HCT116 (cell line): Measurements from ENCODE around the gene PPP1R11. TPM values are rescaled to one million over a fixed set of nuclear protein-coding genes. Genes with fewer than 3 reads are reported as not detected.

ENCODE experiments used
- ATAC-seq: fragments of 200-7000 bp; cut with Tn5 transposase; 2 replicates; pipeline ENCODE4 v1.9.1; 2020; ENCODE audit warnings: mild to moderate bottlenecking, moderate library complexity
- BruUV-seq: library from RNA; stranded (reverse); fragments of 400-500 nt; replicated peaks from 2 replicates; lab custom pipeline; 2021; lab: Mats Ljungman, UMichigan
- CTCF ChIA-PET: fragments of 300-600 bp; sonication (Branson Sonifier 250); formaldehyde crosslinking; loops from one replicate; lab custom pipeline; 2021; ENCODE audit warnings: antibody characterized with exemption; lab: Charles Lee
- POLR2A ChIA-PET: fragments of 300-600, 350-600 bp; sonication (Branson Sonifier 250); formaldehyde crosslinking; loops from one replicate; lab custom pipeline; 2021; ENCODE audit warnings: antibody characterized with exemption; lab: Charles Lee
- RAD21 ChIA-PET, 2 experiments: fragments of 300-600 bp; sonication (Branson Sonifier 250); formaldehyde crosslinking; loops; one replicate each; lab custom pipeline; 2023; ENCODE audit warnings: low total read pairs in 2 of 2; ENCODE audit not compliant: uncharacterized antibody in 2 of 2, unreplicated experiment in 2 of 2, low non-redundant PET in 1 of 2; lab: Charles Lee
- DNase-seq: peaks from one replicate; pipeline ENCODE4 v3.0.0-alpha.2; 2010; ENCODE audit warnings: low read depth, low spot score
- H2AFZ ChIP-seq: fragments of 200-600 bp; shearing (Covaris generic), sonication (generic); 2 replicates; pipeline ENCODE4 v1.6.1; 2017; ENCODE audit warnings: low read depth, mixed run types, mixed read lengths, antibody characterized with exemption, low read length; ENCODE audit not compliant: poor library complexity, severe bottlenecking
- H3K27ac ChIP-seq: 2 replicates; pipeline ENCODE4 v1.5.1; 2012; ENCODE audit warnings: low read depth, low read length
- H3K27me3 ChIP-seq: fragments of 200-600 bp; sonication (generic); 2 replicates; pipeline ENCODE4 v1.6.1; 2016; ENCODE audit warnings: mixed run types, low read length, mixed read lengths; ENCODE audit not compliant: insufficient read depth
- H3K36me3 ChIP-seq, 2 experiments: fragments of 200-500 bp in 1 of 2; fragments of 200-600 bp in 1 of 2; sonication (Bioruptor generic) in 1 of 2; sonication (generic) in 1 of 2; 2 replicates each; pipeline versions ENCODE4 v1.5.1 to v1.6.1; 2014 to 2016; ENCODE audit warnings: low read length in 2 of 2, inconsistent platforms in 1 of 2, mixed read lengths in 1 of 2, mixed run types in 1 of 2; ENCODE audit not compliant: insufficient read depth in 2 of 2, control insufficient read depth in 1 of 2
- H3K4me1 ChIP-seq, 2 experiments: fragments of 200-600 bp in 1 of 2; sonication (generic) in 1 of 2; 2 replicates each; pipeline versions ENCODE4 v1.5.1 to v1.6.1; 2012 to 2017; ENCODE audit warnings: low read length in 2 of 2, inconsistent platforms in 1 of 2, mild to moderate bottlenecking in 1 of 2, mixed read lengths in 1 of 2, mixed run types in 1 of 2, moderate library complexity in 1 of 2; ENCODE audit not compliant: insufficient read depth in 2 of 2, control insufficient read depth in 1 of 2
- H3K4me2 ChIP-seq: fragments of 200-600 bp; sonication (generic); 2 replicates; pipeline ENCODE4 v1.6.1; 2017; ENCODE audit warnings: mixed run types, low read length, mixed read lengths
- H3K4me3 ChIP-seq, 2 experiments: fragments of 200-600 bp in 1 of 2; sonication (generic) in 1 of 2; replicated peaks in 1 of 2; 2 replicates each; pipeline ENCODE4 v1.5.1; 2011 to 2016; ENCODE audit warnings: low read length in 2 of 2, control low read depth in 1 of 2, low read depth in 1 of 2, mild to moderate bottlenecking in 1 of 2, mixed read lengths in 1 of 2, mixed run types in 1 of 2
- H3K79me2 ChIP-seq: fragments of 200-600 bp; sonication (generic); 2 replicates; pipeline ENCODE4 v1.6.1; 2017; ENCODE audit warnings: mild to moderate bottlenecking, mixed run types, low read length, moderate library complexity, mixed read lengths; ENCODE audit not compliant: insufficient read depth
- H3K9ac ChIP-seq: fragments of 200-600 bp; sonication (generic); 2 replicates; pipeline ENCODE4 v1.6.1; 2016; ENCODE audit warnings: low read length, mixed read lengths
- H3K9me2 ChIP-seq: fragments of 200-600 bp; sonication (generic), shearing (Covaris generic); 2 replicates; pipeline ENCODE4 v1.6.1; 2017; ENCODE audit warnings: mixed run types, mild to moderate bottlenecking, moderate library complexity; ENCODE audit not compliant: insufficient read depth
- H3K9me3 ChIP-seq, 2 experiments: fragments of 200-500 bp in 1 of 2; fragments of 200-600 bp in 1 of 2; sonication (Bioruptor generic) in 1 of 2; sonication (generic) in 1 of 2; 2 replicates each; pipeline ENCODE4 v1.6.1; 2014 to 2017; ENCODE audit warnings: low read length in 2 of 2, mixed read lengths in 2 of 2, inconsistent platforms in 1 of 2, low read depth in 1 of 2, mild to moderate bottlenecking in 1 of 2, mixed run types in 1 of 2, moderate library complexity in 1 of 2; ENCODE audit not compliant: control insufficient read depth in 1 of 2, insufficient read depth in 1 of 2
- H4K20me1 ChIP-seq: fragments of 200-600 bp; sonication (generic), shearing (Covaris generic); 2 replicates; pipeline ENCODE4 v1.6.1; 2017; ENCODE audit warnings: mixed run types, mild to moderate bottlenecking, moderate library complexity; ENCODE audit not compliant: insufficient read depth
- CBX3 ChIP-seq: IDR thresholded peaks from 2 replicates; pipeline ENCODE4 v1.6.1; 2012; ENCODE audit warnings: low read depth
- EGR1 ChIP-seq: IDR thresholded peaks from 2 replicates; pipeline ENCODE4 v1.6.1; 2012; ENCODE audit warnings: low read depth
- ELF1 ChIP-seq: IDR thresholded peaks from 2 replicates; pipeline ENCODE4 v1.6.1; 2012; ENCODE audit warnings: low read depth, borderline replicate concordance
- EZH2phosphoT487 ChIP-seq: fragments of 200-600 bp; IDR thresholded peaks from 2 replicates; pipeline ENCODE4 v1.6.1; 2018; ENCODE audit warnings: antibody characterized with exemption, borderline replicate concordance
- FOSL1 ChIP-seq: IDR thresholded peaks from 2 replicates; pipeline ENCODE4 v1.6.1; 2012; ENCODE audit warnings: low read depth
- JUND ChIP-seq: IDR thresholded peaks from 2 replicates; pipeline ENCODE4 v1.6.1; 2012
- POLR2AphosphoS5 ChIP-seq: IDR thresholded peaks from 2 replicates; pipeline ENCODE4 v1.6.1; 2011; ENCODE audit warnings: mild to moderate bottlenecking, low read depth, low read length, moderate library complexity
- SIN3A ChIP-seq: IDR thresholded peaks from 2 replicates; pipeline ENCODE4 v1.6.1; 2012; ENCODE audit warnings: low read depth
- YY1 ChIP-seq: IDR thresholded peaks from 2 replicates; pipeline ENCODE4 v1.6.1; 2011; ENCODE audit warnings: low read length, low read depth, moderate library complexity, mild to moderate bottlenecking; ENCODE audit not compliant: insufficient replicate concordance; ENCODE audit errors: extremely low read depth
- ZFX ChIP-seq: fragments of 450-650 bp; IDR thresholded peaks from 2 replicates; pipeline ENCODE4 v1.6.1; 2017
- ZNF274 ChIP-seq: fragments of 200-500 bp; sonication (Bioruptor generic); IDR thresholded peaks from 2 replicates; pipeline ENCODE4 v1.6.1; 2014; ENCODE audit warnings: mild to moderate bottlenecking, low read depth, low read length, inconsistent platforms
- intact Hi-C: fragments of 100-400 bp; cut with micrococcal nuclease; formaldehyde crosslinking; loops from 2 replicates; pipeline ENCODE4 v1.10.0; 2022
- total RNA-seq: library from RNA; stranded (reverse); gene quantifications from one replicate; pipeline ENCODE4 v1.2.1, GENCODE V29; 2021; ENCODE audit not compliant: unreplicated experiment
- TF ChIP-seq, protein P1 (sequence below): IDR thresholded peaks from 2 replicates; pipeline ENCODE4 v1.6.1; 2011; ENCODE audit warnings: mild to moderate bottlenecking, low read length, moderate library complexity; ENCODE audit not compliant: insufficient replicate concordance; ENCODE audit errors: extremely low read depth
- TF ChIP-seq, protein P2 (sequence below): IDR thresholded peaks from 2 replicates; pipeline ENCODE4 v1.6.1; 2012; ENCODE audit warnings: low read depth
- TF ChIP-seq, protein P3 (sequence below): IDR thresholded peaks from 2 replicates; pipeline ENCODE4 v1.6.1; 2012
- TF ChIP-seq, protein P4 (sequence below): IDR thresholded peaks from 2 replicates; pipeline ENCODE4 v1.6.1; 2012

Gene PPP1R11
- total RNA-seq, 1 experiment from 2014 or later: 29.3 TPM

DNA sequence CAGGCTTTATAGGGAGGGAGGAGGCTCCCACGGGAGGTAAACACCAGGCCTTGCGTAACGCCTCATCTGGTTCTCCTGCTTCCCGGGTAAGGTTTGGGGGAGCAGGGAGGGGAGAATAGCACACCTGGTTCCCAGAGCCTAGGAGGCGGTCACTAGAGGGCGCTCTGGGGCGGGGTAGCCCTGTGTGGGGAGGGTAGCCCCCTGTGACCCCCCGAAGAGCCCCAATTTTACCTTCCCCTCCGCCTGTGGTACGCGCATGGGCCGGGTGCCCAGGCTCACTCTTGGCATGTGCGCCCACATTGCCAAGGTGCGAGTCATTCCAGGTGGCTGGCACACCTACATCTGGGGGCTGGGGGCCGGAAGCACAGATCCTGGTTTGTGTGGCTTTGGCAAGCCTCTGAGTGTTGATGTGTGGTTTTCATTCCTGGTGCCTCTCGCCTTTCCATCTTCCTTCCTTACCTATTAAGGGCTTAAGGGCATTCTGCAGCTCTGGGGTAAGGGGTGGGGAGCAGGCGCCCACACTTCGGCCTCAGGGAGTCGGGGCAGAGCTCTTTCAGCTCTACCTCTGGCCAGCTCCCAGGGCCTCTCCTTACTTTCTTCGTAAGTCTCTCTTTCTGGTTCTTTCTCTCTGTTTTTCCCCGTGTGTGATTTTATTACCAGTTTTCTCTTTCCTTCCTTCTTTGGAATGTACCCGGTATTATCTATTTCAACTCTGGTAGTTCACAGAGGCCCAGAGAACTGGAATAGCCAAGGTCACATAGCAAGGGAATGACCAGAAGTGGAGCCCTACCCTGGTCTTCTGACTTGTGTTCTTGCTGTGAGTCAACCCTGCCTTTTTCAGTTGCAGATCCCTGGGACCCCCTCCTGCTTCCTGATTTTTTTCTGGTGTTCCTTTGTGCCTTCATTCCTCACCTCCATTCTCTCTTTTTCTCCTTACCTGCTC lies 9.1 kb downstream of the PPP1R11 start (continued):
- TF ChIP-seq, protein P1, sequence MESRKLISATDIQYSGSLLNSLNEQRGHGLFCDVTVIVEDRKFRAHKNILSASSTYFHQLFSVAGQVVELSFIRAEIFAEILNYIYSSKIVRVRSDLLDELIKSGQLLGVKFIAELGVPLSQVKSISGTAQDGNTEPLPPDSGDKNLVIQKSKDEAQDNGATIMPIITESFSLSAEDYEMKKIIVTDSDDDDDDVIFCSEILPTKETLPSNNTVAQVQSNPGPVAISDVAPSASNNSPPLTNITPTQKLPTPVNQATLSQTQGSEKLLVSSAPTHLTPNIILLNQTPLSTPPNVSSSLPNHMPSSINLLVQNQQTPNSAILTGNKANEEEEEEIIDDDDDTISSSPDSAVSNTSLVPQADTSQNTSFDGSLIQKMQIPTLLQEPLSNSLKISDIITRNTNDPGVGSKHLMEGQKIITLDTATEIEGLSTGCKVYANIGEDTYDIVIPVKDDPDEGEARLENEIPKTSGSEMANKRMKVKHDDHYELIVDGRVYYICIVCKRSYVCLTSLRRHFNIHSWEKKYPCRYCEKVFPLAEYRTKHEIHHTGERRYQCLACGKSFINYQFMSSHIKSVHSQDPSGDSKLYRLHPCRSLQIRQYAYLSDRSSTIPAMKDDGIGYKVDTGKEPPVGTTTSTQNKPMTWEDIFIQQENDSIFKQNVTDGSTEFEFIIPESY: no peak
- no peak for TF ChIP-seq POLR2AphosphoS5

DNA sequence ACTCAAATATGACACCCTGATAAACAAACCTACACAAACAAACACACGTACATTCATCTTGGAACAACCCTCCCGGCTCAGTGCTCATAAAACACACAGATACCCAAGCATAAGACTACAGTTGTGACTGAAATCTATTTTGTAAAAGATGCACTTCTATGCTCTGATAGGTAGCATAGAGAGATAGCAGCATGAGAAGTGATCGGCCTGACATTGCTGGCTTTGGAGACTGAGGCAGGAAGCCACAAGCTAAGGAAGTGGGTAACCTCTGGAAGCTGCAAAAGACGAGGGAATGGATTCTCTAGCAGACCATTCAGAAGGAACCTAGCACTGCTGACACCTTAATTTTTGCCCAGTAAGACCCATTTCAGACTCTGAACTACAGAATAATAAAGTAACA lies 10.2 kb downstream of the PPP1R11 start:
- Histone ChIP-seq H4K20me1 (no peaks in the 10 kb centered on the region), H3K27me3 (no peaks in the 10 kb centered on the region), H3K9me3 (no peaks in the 10 kb centered on the region), H3K36me3 (no peaks in the 10 kb centered on the region), H2AFZ (no peak overlapping the region), H3K9ac (no peak overlapping the region), H3K27ac (no peak overlapping the region), H3K4me2 (no peak overlapping the region), H3K4me3 (no peak overlapping the region)
- BruUV-seq: no TSS peak
- ChIA-PET CTCF (no interaction called here), POLR2A (no interaction called here), RAD21 (no interaction called here)
- no peak for DNase-seq
- intact Hi-C loops: no loop called here
- TF ChIP-seq CBX3 (no peak), FOSL1 (no peak), ELF1 (no peak), EGR1 (no peak), JUND (no peak), SIN3A (no peak), ZNF274 (no peak), ZFX (no peak), YY1 (no peak), EZH2phosphoT487 (no peak)
- TF ChIP-seq, protein P1: no peak
- TF ChIP-seq, protein P2, sequence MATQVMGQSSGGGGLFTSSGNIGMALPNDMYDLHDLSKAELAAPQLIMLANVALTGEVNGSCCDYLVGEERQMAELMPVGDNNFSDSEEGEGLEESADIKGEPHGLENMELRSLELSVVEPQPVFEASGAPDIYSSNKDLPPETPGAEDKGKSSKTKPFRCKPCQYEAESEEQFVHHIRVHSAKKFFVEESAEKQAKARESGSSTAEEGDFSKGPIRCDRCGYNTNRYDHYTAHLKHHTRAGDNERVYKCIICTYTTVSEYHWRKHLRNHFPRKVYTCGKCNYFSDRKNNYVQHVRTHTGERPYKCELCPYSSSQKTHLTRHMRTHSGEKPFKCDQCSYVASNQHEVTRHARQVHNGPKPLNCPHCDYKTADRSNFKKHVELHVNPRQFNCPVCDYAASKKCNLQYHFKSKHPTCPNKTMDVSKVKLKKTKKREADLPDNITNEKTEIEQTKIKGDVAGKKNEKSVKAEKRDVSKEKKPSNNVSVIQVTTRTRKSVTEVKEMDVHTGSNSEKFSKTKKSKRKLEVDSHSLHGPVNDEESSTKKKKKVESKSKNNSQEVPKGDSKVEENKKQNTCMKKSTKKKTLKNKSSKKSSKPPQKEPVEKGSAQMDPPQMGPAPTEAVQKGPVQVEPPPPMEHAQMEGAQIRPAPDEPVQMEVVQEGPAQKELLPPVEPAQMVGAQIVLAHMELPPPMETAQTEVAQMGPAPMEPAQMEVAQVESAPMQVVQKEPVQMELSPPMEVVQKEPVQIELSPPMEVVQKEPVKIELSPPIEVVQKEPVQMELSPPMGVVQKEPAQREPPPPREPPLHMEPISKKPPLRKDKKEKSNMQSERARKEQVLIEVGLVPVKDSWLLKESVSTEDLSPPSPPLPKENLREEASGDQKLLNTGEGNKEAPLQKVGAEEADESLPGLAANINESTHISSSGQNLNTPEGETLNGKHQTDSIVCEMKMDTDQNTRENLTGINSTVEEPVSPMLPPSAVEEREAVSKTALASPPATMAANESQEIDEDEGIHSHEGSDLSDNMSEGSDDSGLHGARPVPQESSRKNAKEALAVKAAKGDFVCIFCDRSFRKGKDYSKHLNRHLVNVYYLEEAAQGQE: no peak
- TF ChIP-seq, protein P3, sequence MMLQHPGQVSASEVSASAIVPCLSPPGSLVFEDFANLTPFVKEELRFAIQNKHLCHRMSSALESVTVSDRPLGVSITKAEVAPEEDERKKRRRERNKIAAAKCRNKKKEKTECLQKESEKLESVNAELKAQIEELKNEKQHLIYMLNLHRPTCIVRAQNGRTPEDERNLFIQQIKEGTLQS: no peak
- TF ChIP-seq, protein P4, sequence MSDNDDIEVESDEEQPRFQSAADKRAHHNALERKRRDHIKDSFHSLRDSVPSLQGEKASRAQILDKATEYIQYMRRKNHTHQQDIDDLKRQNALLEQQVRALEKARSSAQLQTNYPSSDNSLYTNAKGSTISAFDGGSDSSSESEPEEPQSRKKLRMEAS: no peak
- TF ChIP-seq, all 23 proteins: peak for 0
- Histone ChIP-seq H3K79me2 (no peaks in the 10 kb centered on the region), H3K4me1 (peaks cover 11 to 19% of the 10 kb centered on the region in 2 experiments), H3K9me2 (no peaks in the 10 kb centered on the region)
- ATAC-seq: no peak
